ENCODE data around the gene ITM2C.

Gene ITM2C

GRCh38 chr2:230891064-230891463 is 26.3 kb downstream of the ITM2C start:
- DNase-seq (ENCODE audit: low read depth, low spot score): no peak

GRCh38 chr2:230891509-230891908 is 26.8 kb downstream of the ITM2C start:
- DNase-seq (ENCODE audit: low read depth, low spot score): no peak

GRCh38 chr2:230893338-230893737 is 28.6 kb downstream of the ITM2C start:
- DNase-seq (ENCODE audit: low read depth, low spot score): no peak

- DNase-seq (ENCODE audit: low read depth, low spot score): no peak
These were observed 29.4 kb downstream of the ITM2C start for GRCh38 chr2:230893841-230894781.

GRCh38 chr2:230895536-230896345 is 31.0 kb downstream of the ITM2C start:
- DNase-seq (ENCODE audit: low read depth, low spot score): no peak

- DNase-seq (ENCODE audit: low read depth, low spot score): no peak
These were observed 31.8 kb downstream of the ITM2C start for GRCh38 chr2:230896346-230897115.

GRCh38 chr2:230898016-230898712 is 33.4 kb downstream of the ITM2C start:
- no peak for DNase-seq (ENCODE audit: low read depth, low spot score)

- DNase-seq (ENCODE audit: low read depth, low spot score): no peak
These were observed 34.0 kb downstream of the ITM2C start for GRCh38 chr2:230898713-230899091.

GRCh38 chr2:230899287-230899686 is 34.5 kb downstream of the ITM2C start:
- DNase-seq (ENCODE audit: low read depth, low spot score): no peak

- no peak for DNase-seq (ENCODE audit: low read depth, low spot score)
These were observed 35.0 kb downstream of the ITM2C start for GRCh38 chr2:230899786-230900185.

GRCh38 chr2:230900336-230900995 is 35.7 kb downstream of the ITM2C start:
- no peak for DNase-seq (ENCODE audit: low read depth, low spot score)

- no peak for DNase-seq (ENCODE audit: low read depth, low spot score)
These were observed 36.3 kb downstream of the ITM2C start for GRCh38 chr2:230901006-230901405.

GRCh38 chr2:230902180-230902899 is 37.6 kb downstream of the ITM2C start:
- DNase-seq (ENCODE audit: low read depth, low spot score): no peak

- DNase-seq (ENCODE audit: low read depth, low spot score): no peak
These were observed 38.7 kb downstream of the ITM2C start for GRCh38 chr2:230903231-230904150.

- no peak for DNase-seq (ENCODE audit: low read depth, low spot score)
These were observed 40.2 kb downstream of the ITM2C start for GRCh38 chr2:230904856-230905447.

GRCh38 chr2:230905448-230906421 is 41.0 kb downstream of the ITM2C start:
- peak; percentile 72 for DNase-seq (ENCODE audit: low read depth, low spot score)

- no peak for DNase-seq (ENCODE audit: low read depth, low spot score)
These were observed 41.9 kb downstream of the ITM2C start for GRCh38 chr2:230906471-230907230.

All from activated CD4-positive, CD25-positive, alpha-beta regulatory T cell treated with anti-CD3 and anti-CD28 coated beads, Interleukin-2, amount 50 U/mL, for 16 hours (primary cell).